DMS 273 treated with DMSO at 0.1 percent for 48 hours (cell line): Measurements from ENCODE around the gene RIN3.
"Not testable (repeated sequence)": the region's sequence is repeated elsewhere in the genome, so short reads cannot be mapped to it uniquely, and the experiment has no call there.

Source experiments
- DNase-seq: peaks from one replicate; lab custom pipeline; 2025; lab: John Stamatoyannopoulos, UW

The RIN3 gene

GRCh38 chr14:92714739-92715307, 201.2 kb downstream of the RIN3 start:
- DNase-seq, result not testable (repeated sequence)

- DNase-seq, result no peak
Measured at GRCh38 chr14:92716131-92716530, 202.6 kb downstream of the RIN3 start.

GRCh38 chr14:92717571-92718042, 204.0 kb downstream of the RIN3 start:
- no peak for DNase-seq

- DNase-seq, result no peak
Measured at GRCh38 chr14:92718664-92719063, 205.1 kb downstream of the RIN3 start.

- no peak for DNase-seq
Measured at GRCh38 chr14:92719421-92719820, 205.8 kb downstream of the RIN3 start.

GRCh38 chr14:92719890-92720323, 206.3 kb downstream of the RIN3 start:
- no peak for DNase-seq

GRCh38 chr14:92724516-92725340, 211.1 kb downstream of the RIN3 start:
- DNase-seq, result no peak

- DNase-seq, result no peak
Measured at GRCh38 chr14:92726135-92726932, 212.8 kb downstream of the RIN3 start.

- DNase-seq, result no peak
Measured at GRCh38 chr14:92726933-92727262, 213.3 kb downstream of the RIN3 start.

GRCh38 chr14:92728759-92729364, 215.3 kb downstream of the RIN3 start:
- DNase-seq, result no peak

- no peak for DNase-seq
Measured at GRCh38 chr14:92729634-92730358, 216.2 kb downstream of the RIN3 start.

GRCh38 chr14:92731622-92732115, 218.1 kb downstream of the RIN3 start:
- DNase-seq, result no peak

- DNase-seq, result no peak
Measured at GRCh38 chr14:92733007-92733406, 219.4 kb downstream of the RIN3 start.

- DNase-seq, result no peak
Measured at GRCh38 chr14:92734618-92735017, 221.0 kb downstream of the RIN3 start.

- DNase-seq, result no peak
Measured at GRCh38 chr14:92735344-92735743, 221.8 kb downstream of the RIN3 start.

GRCh38 chr14:92737206-92737605, 223.6 kb downstream of the RIN3 start:
- no peak for DNase-seq

GRCh38 chr14:92737619-92738188, 224.1 kb downstream of the RIN3 start:
- no peak for DNase-seq
